Measurements from ENCODE around the gene RGS14.

The RGS14 gene, protein sequence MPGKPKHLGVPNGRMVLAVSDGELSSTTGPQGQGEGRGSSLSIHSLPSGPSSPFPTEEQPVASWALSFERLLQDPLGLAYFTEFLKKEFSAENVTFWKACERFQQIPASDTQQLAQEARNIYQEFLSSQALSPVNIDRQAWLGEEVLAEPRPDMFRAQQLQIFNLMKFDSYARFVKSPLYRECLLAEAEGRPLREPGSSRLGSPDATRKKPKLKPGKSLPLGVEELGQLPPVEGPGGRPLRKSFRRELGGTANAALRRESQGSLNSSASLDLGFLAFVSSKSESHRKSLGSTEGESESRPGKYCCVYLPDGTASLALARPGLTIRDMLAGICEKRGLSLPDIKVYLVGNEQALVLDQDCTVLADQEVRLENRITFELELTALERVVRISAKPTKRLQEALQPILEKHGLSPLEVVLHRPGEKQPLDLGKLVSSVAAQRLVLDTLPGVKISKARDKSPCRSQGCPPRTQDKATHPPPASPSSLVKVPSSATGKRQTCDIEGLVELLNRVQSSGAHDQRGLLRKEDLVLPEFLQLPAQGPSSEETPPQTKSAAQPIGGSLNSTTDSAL

DNA sequence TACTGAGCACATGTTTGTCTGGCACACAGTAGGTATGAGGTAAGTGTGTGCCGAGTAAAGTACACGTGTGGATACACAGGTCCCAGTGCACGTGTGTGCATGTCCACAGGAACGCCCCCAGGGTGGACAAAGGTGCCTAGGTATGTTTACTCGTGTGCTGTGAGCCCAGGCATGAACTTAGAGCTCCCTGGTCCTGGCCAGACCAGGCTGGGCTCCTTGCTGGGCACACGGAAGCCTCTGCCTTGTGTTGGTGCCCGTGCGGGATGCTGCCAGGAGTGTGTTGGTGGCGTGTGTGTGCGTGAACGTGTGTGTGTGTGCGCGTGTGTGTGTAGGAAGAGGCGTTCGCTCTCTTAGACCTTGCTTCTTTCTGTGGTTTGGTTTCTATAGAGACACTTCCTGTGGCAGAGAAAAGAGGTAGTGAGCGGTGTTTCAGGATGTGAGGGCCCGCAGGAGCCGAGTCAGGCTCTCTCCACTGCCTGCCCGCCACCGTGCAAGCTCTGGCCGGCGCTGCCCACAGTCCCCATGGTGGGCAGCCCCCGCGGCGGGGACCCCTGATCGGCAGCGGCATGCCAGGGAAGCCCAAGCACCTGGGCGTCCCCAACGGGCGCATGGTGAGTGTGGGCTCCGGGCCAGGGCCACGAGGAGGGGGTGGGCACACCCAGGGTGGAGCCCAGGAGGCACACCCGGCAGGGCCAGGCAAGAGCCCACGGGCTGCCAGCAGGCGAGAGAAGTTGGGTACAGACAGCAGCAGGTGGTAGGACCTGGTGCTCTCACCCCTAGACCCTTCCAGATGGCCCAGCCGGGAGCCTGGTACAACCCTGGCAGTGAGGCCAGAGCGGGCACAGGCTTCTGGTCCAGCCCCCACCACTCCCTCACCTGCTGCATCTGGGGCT lies at the start of gene RGS14:
TSS of gene RGS14 (plus strand) at position 466 of the 893 bp plus-strand sequence. CDS start at position 567, 101 bp downstream.
- Histone ChIP-seq H3K4me1 (ENCODE audit: low read depth, poor library complexity, severe bottlenecking) (peaks cover 38% of the 10 kb centered on the region), H3K4me2 (peak within 1 kb of the TSS; percentile 92), H3K27me3 (ENCODE audit: insufficient read depth, low read depth) (no peaks in the 10 kb centered on the region), H3K79me2 (ENCODE audit: insufficient read depth, low read depth) (peaks cover 11% of the 10 kb centered on the region), H3K27ac (peak within 1 kb of the TSS; percentile 64), H3K4me3 (IDR thresholded peaks at IDR 0.05; ENCODE audit: insufficient read depth, low read depth, low read length) (no peak within 1 kb of the TSS), H3K36me3 (ENCODE audit: insufficient read depth) (no peaks in the 10 kb centered on the region), H4K20me1 (ENCODE audit: insufficient read depth) (no peaks in the 10 kb centered on the region), H2AFZ (ENCODE audit: low read depth) (peak within 1 kb of the TSS; percentile 64; the same call in 1 of the 2 replicates), H3K9ac (peak within 1 kb of the TSS; percentile 70)
- TF ChIP-seq, protein P1, sequence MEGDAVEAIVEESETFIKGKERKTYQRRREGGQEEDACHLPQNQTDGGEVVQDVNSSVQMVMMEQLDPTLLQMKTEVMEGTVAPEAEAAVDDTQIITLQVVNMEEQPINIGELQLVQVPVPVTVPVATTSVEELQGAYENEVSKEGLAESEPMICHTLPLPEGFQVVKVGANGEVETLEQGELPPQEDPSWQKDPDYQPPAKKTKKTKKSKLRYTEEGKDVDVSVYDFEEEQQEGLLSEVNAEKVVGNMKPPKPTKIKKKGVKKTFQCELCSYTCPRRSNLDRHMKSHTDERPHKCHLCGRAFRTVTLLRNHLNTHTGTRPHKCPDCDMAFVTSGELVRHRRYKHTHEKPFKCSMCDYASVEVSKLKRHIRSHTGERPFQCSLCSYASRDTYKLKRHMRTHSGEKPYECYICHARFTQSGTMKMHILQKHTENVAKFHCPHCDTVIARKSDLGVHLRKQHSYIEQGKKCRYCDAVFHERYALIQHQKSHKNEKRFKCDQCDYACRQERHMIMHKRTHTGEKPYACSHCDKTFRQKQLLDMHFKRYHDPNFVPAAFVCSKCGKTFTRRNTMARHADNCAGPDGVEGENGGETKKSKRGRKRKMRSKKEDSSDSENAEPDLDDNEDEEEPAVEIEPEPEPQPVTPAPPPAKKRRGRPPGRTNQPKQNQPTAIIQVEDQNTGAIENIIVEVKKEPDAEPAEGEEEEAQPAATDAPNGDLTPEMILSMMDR (conservative IDR thresholded peaks at IDR 0.05; ENCODE audit: low read depth, low read length): no peak

DNA sequence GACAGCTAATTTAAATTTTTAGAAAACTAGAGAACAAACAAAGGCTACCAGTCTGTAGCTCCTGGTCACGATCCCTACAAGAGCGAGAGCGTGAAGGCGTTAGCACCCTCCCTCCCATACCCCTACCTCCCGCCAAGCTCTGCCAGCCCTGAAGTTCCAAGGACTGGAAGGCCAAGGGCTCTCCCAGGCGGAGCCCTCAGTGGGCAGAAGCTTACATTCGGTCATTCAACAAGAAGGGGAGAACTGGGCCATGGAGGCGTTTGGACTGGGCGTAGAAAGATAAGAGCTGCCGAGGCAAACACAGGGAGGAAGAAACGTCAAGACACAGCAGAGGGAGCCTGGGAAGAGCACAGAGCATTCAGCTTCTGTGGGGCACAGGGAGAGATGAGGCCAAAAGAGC lies 49.0 kb upstream of the RGS14 start:
- H3K4me1 ChIP-seq (ENCODE audit: low read depth, poor library complexity, severe bottlenecking): peaks cover 29% of the 10 kb centered on the region
- H3K27ac ChIP-seq: no peak overlapping the region
- no peaks in the 10 kb centered on the region for H3K36me3 ChIP-seq (ENCODE audit: insufficient read depth)

DNA sequence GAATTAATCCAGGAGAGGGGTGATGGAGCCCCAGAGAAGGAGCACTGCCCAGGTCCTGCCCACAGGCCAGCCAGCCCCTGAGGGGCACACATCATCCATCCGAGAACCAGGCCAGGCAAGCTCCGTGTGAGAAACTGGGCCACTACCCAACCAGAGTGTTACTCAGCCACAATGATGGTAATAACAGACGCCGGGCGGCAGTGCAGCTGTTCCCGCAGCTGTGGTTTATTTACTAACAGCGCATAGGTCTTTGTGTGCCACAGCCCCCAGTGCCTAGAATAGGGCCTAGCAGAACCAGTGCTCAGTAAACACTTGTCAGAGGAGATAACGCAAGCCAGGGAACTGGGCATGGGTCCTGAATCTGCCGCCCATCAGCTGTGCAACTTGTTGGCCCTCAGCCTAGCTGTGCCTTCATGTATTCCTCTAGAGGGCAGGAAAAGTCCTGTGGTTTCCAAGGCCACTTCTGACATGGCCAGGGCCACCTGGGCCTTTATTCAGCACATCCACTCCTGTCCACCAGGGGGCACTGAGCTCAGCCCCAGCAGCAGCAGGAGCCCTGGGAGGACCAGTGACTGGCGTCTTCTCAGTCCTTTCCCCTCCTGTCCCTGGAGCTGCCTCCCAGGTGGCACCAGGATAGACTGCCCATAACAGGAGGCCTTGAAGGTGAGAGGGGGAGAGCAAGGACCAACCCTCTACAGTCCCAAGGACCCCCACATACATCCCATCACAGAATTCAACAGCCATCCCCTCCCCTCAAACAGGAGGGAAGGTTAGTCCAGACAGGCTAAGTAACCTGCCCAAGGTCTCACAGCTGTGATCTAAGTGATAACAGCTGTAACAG lies 48.2 kb upstream of the RGS14 start:
- H2AFZ ChIP-seq (ENCODE audit: low read depth): no peak overlapping the region
- H3K79me2 ChIP-seq (ENCODE audit: insufficient read depth, low read depth): peaks cover 17% of the 10 kb centered on the region
- no peaks in the 10 kb centered on the region for H3K27me3 ChIP-seq (ENCODE audit: insufficient read depth, low read depth)
- no peak overlapping the region; the same call in 1 of the 2 replicates for H3K4me2 ChIP-seq
- no peak overlapping the region for H3K4me3 ChIP-seq (IDR thresholded peaks at IDR 0.05; ENCODE audit: insufficient read depth, low read depth, low read length)
- H3K4me1 ChIP-seq (ENCODE audit: low read depth, poor library complexity, severe bottlenecking): peaks cover 29% of the 10 kb centered on the region
- TF ChIP-seq, protein P1 (conservative IDR thresholded peaks at IDR 0.05; ENCODE audit: low read depth, low read length): peak; percentile 71
- H3K27ac ChIP-seq: no peak overlapping the region
- no peaks in the 10 kb centered on the region for H4K20me1 ChIP-seq (ENCODE audit: insufficient read depth)
- H3K36me3 ChIP-seq (ENCODE audit: insufficient read depth): no peaks in the 10 kb centered on the region
- no peak overlapping the region for H3K9ac ChIP-seq

More for the DNA sequence above, 49.0 kb upstream of the RGS14 start:
- Histone ChIP-seq H4K20me1 (ENCODE audit: insufficient read depth) (no peaks in the 10 kb centered on the region), H3K4me3 (IDR thresholded peaks at IDR 0.05; ENCODE audit: insufficient read depth, low read depth, low read length) (no peak overlapping the region), H2AFZ (ENCODE audit: low read depth) (no peak overlapping the region), H3K4me2 (no peak overlapping the region), H3K27me3 (ENCODE audit: insufficient read depth, low read depth) (no peaks in the 10 kb centered on the region), H3K79me2 (ENCODE audit: insufficient read depth, low read depth) (peaks cover 24% of the 10 kb centered on the region), H3K9ac (no peak overlapping the region)
- TF ChIP-seq, protein P1 (conservative IDR thresholded peaks at IDR 0.05; ENCODE audit: low read depth, low read length): no peak

DNA sequence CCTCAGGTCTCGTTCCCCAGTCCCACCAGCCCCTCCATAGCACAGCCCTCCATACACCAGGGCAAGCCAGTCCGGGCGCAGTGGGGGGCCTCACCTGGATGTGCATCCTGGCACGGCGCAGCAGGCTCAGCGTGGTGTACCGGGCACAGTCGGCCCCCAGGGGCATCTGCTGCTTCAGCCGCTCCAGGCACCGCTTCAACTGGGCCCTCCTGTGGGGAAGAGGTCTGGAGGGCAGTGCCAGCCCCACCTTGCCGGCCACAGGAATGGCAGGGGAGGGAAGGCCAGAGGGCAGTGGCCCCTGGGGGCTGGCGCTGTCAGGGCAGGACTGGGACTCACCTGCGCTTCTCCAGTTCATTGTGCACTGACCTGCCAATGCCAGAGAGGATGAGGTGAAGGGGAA lies 47.4 kb upstream of the RGS14 start:
- Histone ChIP-seq H3K9ac (no peak overlapping the region), H3K4me3 (IDR thresholded peaks at IDR 0.05; ENCODE audit: insufficient read depth, low read depth, low read length) (no peak overlapping the region), H3K27me3 (ENCODE audit: insufficient read depth, low read depth) (no peaks in the 10 kb centered on the region), H3K36me3 (ENCODE audit: insufficient read depth) (no peaks in the 10 kb centered on the region), H4K20me1 (ENCODE audit: insufficient read depth) (no peaks in the 10 kb centered on the region), H3K4me1 (ENCODE audit: low read depth, poor library complexity, severe bottlenecking) (peaks cover 23% of the 10 kb centered on the region), H3K79me2 (ENCODE audit: insufficient read depth, low read depth) (peaks cover 9% of the 10 kb centered on the region), H3K27ac (no peak overlapping the region), H2AFZ (ENCODE audit: low read depth) (no peak overlapping the region), H3K4me2 (peak overlapping the region; percentile 31; the same call in 1 of the 2 replicates)
- TF ChIP-seq, protein P1 (conservative IDR thresholded peaks at IDR 0.05; ENCODE audit: low read depth, low read length): no peak

All from KMS-11 (cell line).